Naive B cell (primary cell): ENCODE results near the gene PPP1R12A. TPM values are rescaled to one million over a fixed set of nuclear protein-coding genes. Genes with fewer than 3 reads are reported as not detected.
A peak's percentile ranks its signal among the peaks of the same experiment; 100 is the strongest.
"Not testable (repeated sequence)": the region's sequence is repeated elsewhere in the genome, so short reads cannot be mapped to it uniquely, and the experiment has no call there.

Experiments used
- ATAC-seq, 2 donors: fragments of 150-1000 bp; cut with Tn5 transposase; 2 replicates each; pipeline ENCODE4 v1.10.0; 2021; ENCODE audit warnings: low read depth in 2 of 2, mild to moderate bottlenecking in 2 of 2, moderate library complexity in 2 of 2
- DNase-seq: peaks from one replicate; pipeline ENCODE4 v3.0.0; 2022
- H3K27ac Mint-ChIP-seq, 6 donors: one replicate each; pipeline ENCODE4 v1.8.0; 2020 to 2022; ENCODE audit warnings: mild to moderate bottlenecking in 6 of 6, mixed read lengths in 6 of 6, moderate library complexity in 5 of 6, inconsistent platforms in 2 of 6
- H3K27me3 Mint-ChIP-seq, 3 donors: one replicate each; pipeline ENCODE4 v1.8.0; 2021 to 2022; ENCODE audit warnings: mixed read lengths in 3 of 3, mild to moderate bottlenecking in 1 of 3
- H3K36me3 Mint-ChIP-seq, 2 donors: one replicate each; pipeline ENCODE4 v1.8.0; 2020 to 2022; ENCODE audit warnings: mixed read lengths in 2 of 2, inconsistent platforms in 1 of 2, mild to moderate bottlenecking in 1 of 2
- H3K4me1 Mint-ChIP-seq, 3 donors: one replicate each; pipeline ENCODE4 v1.8.0; 2020 to 2022; ENCODE audit warnings: mixed read lengths in 3 of 3, inconsistent platforms in 1 of 3, mild to moderate bottlenecking in 1 of 3, moderate library complexity in 1 of 3
- H3K4me3 Mint-ChIP-seq, 8 donors: one replicate each; pipeline ENCODE4 v1.8.0; 2020 to 2022; ENCODE audit warnings: mild to moderate bottlenecking in 8 of 8, mixed read lengths in 8 of 8, moderate library complexity in 8 of 8, inconsistent platforms in 2 of 8
- H3K9me3 Mint-ChIP-seq, 7 donors: one replicate each; pipeline ENCODE4 v1.8.0; 2020 to 2022; ENCODE audit warnings: mixed read lengths in 7 of 7, mild to moderate bottlenecking in 5 of 7, inconsistent platforms in 2 of 7, moderate library complexity in 1 of 7
- polyA plus RNA-seq, 6 donors: library from polyadenylated mRNA; unstranded; fragments of 300-500 nt; fragmentation: Illumina TruSeq; gene quantifications; one replicate each; pipeline ENCODE4 v1.2.3, GENCODE V29; 2021; ENCODE audit warnings: low read depth in 6 of 6

Gene PPP1R12A
- polyA plus RNA-seq, 6 donors from 2014 or later = 52.8 to 151 (median 107) TPM

GRCh38 chr12:79900199-79900598 is 34.7 kb downstream of the PPP1R12A start:
- H3K4me1 Mint-ChIP-seq = peaks cover 56 to 73% (median 64%) of the 10 kb centered on the region in 3 donors
- H3K4me3 Mint-ChIP-seq = no peak overlapping the region
- no peaks in the 10 kb centered on the region for H3K36me3 Mint-ChIP-seq
- ATAC-seq (no peak), DNase-seq (no peak)
- H3K27ac Mint-ChIP-seq = no peak overlapping the region
- no peaks in the 10 kb centered on the region for H3K9me3 Mint-ChIP-seq
- H3K27me3 Mint-ChIP-seq = no peaks in the 10 kb centered on the region

GRCh38 chr12:79897617-79898016 is 37.3 kb downstream of the PPP1R12A start:
- H3K4me3 Mint-ChIP-seq = no peak overlapping the region

DNA sequence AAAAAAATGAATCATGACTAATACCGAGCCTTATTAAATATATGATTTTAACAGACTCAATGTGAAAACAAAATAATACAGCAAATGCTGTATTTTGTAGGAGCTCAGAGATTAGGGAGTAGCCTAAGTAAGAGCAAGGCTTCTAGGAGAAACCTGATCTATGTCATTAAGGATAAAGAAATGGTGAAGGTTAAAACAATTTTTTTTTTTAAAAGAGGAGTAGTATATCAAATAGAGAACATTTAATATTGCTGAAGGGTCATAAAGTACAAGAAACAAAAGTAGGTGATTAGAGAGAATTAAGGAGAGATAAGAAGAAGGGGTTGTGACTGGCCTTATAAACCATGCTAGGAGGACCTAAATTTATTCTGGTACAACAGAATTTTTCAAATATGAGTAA is 39.1 kb downstream of the PPP1R12A start:
- DNase-seq (no peak), ATAC-seq (no peak)
- no peaks in the 10 kb centered on the region for H3K9me3 Mint-ChIP-seq
- peak overlapping the region in 1 of 8 donors; percentile 10 for H3K4me3 Mint-ChIP-seq
- H3K4me1 Mint-ChIP-seq = peaks cover 38 to 74% (median 64%) of the 10 kb centered on the region in 3 donors
- peak overlapping the region in 3 of 6 donors; percentile 13 to 84 (median 74) for H3K27ac Mint-ChIP-seq
- H3K27me3 Mint-ChIP-seq = no peaks in the 10 kb centered on the region
- H3K36me3 Mint-ChIP-seq = peaks cover 0 to 4% of the 10 kb centered on the region in 2 donors

More at GRCh38 chr12:79897617-79898016, 37.3 kb downstream of the PPP1R12A start:
- Mint-ChIP-seq H3K9me3 (no peaks in the 10 kb centered on the region), H3K4me1 (peaks cover 47 to 72% (median 60%) of the 10 kb centered on the region in 3 donors), H3K27ac (peak overlapping the region in 2 of 6 donors; percentile 38 to 73), H3K27me3 (no peaks in the 10 kb centered on the region), H3K36me3 (no peaks in the 10 kb centered on the region)
- DNase-seq (no peak), ATAC-seq (no peak)

DNA sequence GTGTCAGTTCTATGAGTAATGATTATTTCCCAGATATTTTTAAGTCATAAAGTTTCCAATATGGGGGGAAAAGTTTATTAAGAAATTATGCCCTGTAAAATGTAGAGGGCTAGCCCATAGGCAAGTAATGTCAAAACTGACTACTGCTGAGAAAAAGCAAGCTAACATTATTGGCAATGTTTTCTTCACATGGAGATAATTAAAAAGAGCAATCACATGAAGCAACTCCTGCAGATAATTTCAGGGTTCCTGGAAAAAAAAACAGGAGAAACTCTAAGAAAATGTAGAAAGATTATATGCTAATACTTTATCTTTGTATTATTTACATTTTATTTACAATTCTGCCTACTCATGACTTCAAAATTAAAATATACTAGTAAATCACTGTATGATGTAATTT is 39.8 kb downstream of the PPP1R12A start:
- Mint-ChIP-seq H3K4me1 (peaks cover 37 to 74% (median 68%) of the 10 kb centered on the region in 3 donors), H3K36me3 (peaks cover 0 to 4% of the 10 kb centered on the region in 2 donors), H3K9me3 (no peaks in the 10 kb centered on the region), H3K27me3 (no peaks in the 10 kb centered on the region), H3K27ac (peak overlapping the region in 2 of 6 donors; percentile 11 to 74), H3K4me3 (no peak overlapping the region)
- ATAC-seq (no peak), DNase-seq (no peak)

GRCh38 chr12:79891506-79892162 is 43.3 kb downstream of the PPP1R12A start:
- H3K36me3 Mint-ChIP-seq = peaks cover 0 to 4% of the 10 kb centered on the region in 2 donors
- DNase-seq (no peak), ATAC-seq (no peak)
- H3K27me3 Mint-ChIP-seq = no peaks in the 10 kb centered on the region
- no peaks in the 10 kb centered on the region for H3K9me3 Mint-ChIP-seq
- peaks cover 36 to 77% (median 69%) of the 10 kb centered on the region in 3 donors for H3K4me1 Mint-ChIP-seq
- peak overlapping the region in 1 of 6 donors; percentile 70 for H3K27ac Mint-ChIP-seq
- peak overlapping the region in 1 of 8 donors; percentile 29 for H3K4me3 Mint-ChIP-seq

- ATAC-seq (no peak), DNase-seq (no peak)
- Mint-ChIP-seq H3K9me3 (no peaks in the 10 kb centered on the region), H3K27ac (peak overlapping the region in 1 of 6 donors; percentile 96), H3K36me3 (peaks cover 0 to 4% of the 10 kb centered on the region in 2 donors), H3K4me1 (peaks cover 33 to 72% (median 71%) of the 10 kb centered on the region in 3 donors), H3K4me3 (no peak overlapping the region), H3K27me3 (no peaks in the 10 kb centered on the region)
Observed at GRCh38 chr12:79887890-79888289, 47.0 kb downstream of the PPP1R12A start.

GRCh38 chr12:79886917-79887519 is 47.9 kb downstream of the PPP1R12A start:
- ATAC-seq (peak; percentile 65 to 71), DNase-seq (peak; percentile 11)
- Mint-ChIP-seq H3K27ac (peak overlapping the region in 1 of 6 donors; percentile 15), H3K27me3 (no peaks in the 10 kb centered on the region), H3K36me3 (peaks cover 0 to 2% of the 10 kb centered on the region in 2 donors), H3K4me1 (peaks cover 41 to 78% (median 73%) of the 10 kb centered on the region in 3 donors), H3K4me3 (no peak overlapping the region), H3K9me3 (no peaks in the 10 kb centered on the region)

DNA sequence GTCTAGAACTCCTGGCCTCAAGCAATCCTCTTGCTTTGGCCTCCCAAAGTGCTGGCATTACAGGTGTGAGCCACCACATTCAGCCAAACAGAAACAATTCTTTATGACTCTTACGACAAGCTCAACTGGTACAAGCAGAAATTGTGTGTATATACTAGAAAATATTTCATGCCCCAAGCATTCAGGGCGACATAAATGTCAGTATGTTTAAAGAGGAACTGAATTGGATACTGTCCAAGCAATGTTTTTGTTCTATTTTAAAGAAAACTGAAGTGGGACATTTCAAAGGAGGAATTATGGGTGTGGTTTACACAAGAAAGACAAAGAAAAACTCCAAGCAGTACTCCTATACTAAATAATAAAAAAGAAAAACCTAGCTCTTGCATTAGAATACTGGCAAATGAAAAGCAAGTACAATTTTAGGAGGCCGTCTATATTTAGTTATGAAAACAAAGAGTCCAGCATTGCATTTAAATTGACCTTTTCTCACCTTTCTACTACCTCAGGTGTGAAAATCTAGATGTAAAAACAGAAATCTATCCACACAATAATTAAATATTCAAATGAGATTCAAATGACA is 48.9 kb downstream of the PPP1R12A start:
- peaks cover 49 to 78% (median 74%) of the 10 kb centered on the region in 3 donors for H3K4me1 Mint-ChIP-seq
- H3K27ac Mint-ChIP-seq = peak overlapping the region in 3 of 6 donors; percentile 38 to 80 (median 47)
- H3K27me3 Mint-ChIP-seq = no peaks in the 10 kb centered on the region
- no peak for ATAC-seq
- H3K36me3 Mint-ChIP-seq = no peaks in the 10 kb centered on the region
- DNase-seq = no peak
- no peaks in the 10 kb centered on the region for H3K9me3 Mint-ChIP-seq
- H3K4me3 Mint-ChIP-seq = peak overlapping the region in 1 of 8 donors; percentile 13

- Mint-ChIP-seq H3K4me1 (peaks cover 53 to 78% (median 76%) of the 10 kb centered on the region in 3 donors), H3K27ac (no peak overlapping the region), H3K36me3 (no peaks in the 10 kb centered on the region), H3K4me3 (no peak overlapping the region), H3K27me3 (no peaks in the 10 kb centered on the region), H3K9me3 (no peaks in the 10 kb centered on the region)
- ATAC-seq (no peak), DNase-seq (no peak)
Observed at GRCh38 chr12:79884401-79885006, 50.4 kb downstream of the PPP1R12A start.

DNA sequence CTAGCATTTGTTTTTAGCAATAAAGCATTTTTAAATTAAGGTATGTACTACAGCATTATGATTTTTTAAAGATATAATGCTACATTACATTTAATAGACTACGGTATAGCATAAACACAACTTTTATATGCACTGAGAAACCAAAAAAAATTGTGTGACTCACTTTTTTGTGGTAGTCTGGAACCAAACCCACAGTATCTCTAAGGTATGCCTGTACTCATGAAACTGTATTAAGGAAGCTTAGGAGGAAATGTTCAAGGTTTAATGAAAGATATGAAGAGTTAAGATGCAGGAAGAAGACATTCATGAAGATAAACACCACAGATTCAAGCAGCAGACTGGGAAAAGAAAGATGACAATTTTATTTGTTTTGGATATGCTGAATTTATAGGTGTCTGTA is 51.7 kb downstream of the PPP1R12A start:
- no peaks in the 10 kb centered on the region for H3K9me3 Mint-ChIP-seq
- ATAC-seq = no peak
- no peaks in the 10 kb centered on the region for H3K27me3 Mint-ChIP-seq
- no peak for DNase-seq
- peaks cover 45 to 78% (median 71%) of the 10 kb centered on the region in 3 donors for H3K4me1 Mint-ChIP-seq
- H3K36me3 Mint-ChIP-seq = no peaks in the 10 kb centered on the region
- H3K27ac Mint-ChIP-seq = peak overlapping the region in 3 of 6 donors; percentile 2 to 66 (median 12)
- H3K4me3 Mint-ChIP-seq = no peak overlapping the region

DNA sequence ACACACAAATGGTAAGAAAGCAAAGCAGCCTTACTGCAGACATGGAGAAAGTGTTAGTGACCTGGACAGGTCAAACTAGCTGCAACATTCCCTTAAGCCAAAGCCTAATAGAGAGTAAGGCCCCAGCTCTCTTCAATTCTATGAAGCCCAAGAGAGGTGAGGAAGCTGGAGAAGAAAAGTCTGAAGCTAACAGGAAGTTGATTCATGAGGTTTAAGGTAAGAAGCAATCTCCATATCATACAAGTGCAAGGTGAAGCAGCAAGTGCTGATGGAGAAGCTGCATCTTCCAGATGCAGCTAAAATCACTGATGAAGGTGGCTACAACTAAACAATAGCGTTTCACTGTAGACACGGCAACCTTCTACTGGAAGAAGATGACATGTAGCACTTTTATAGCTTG is 53.5 kb downstream of the PPP1R12A start:
- no peak overlapping the region for H3K4me3 Mint-ChIP-seq
- peaks cover 50 to 80% (median 69%) of the 10 kb centered on the region in 3 donors for H3K4me1 Mint-ChIP-seq
- no peaks in the 10 kb centered on the region for H3K9me3 Mint-ChIP-seq
- H3K27me3 Mint-ChIP-seq = no peaks in the 10 kb centered on the region
- H3K36me3 Mint-ChIP-seq = no peaks in the 10 kb centered on the region
- no peak for DNase-seq
- H3K27ac Mint-ChIP-seq = peak overlapping the region in 4 of 6 donors; percentile 21 to 78 (median 43)
- ATAC-seq = no peak

GRCh38 chr12:79878506-79878905 is 56.4 kb downstream of the PPP1R12A start:
- peak overlapping the region in 3 of 6 donors; percentile 44 to 63 (median 61) for H3K27ac Mint-ChIP-seq
- not testable (repeated sequence) for H3K4me3 Mint-ChIP-seq, H3K27me3 Mint-ChIP-seq, ATAC-seq, H3K9me3 Mint-ChIP-seq, H3K36me3 Mint-ChIP-seq, DNase-seq
- H3K4me1 Mint-ChIP-seq = peaks cover 59 to 84% (median 76%) of the 10 kb centered on the region in 3 donors

- DNase-seq = no peak
- H3K4me1 Mint-ChIP-seq = peaks cover 55 to 83% (median 74%) of the 10 kb centered on the region in 3 donors
- H3K27ac Mint-ChIP-seq = peak overlapping the region in 3 of 6 donors; percentile 32 to 75 (median 41)
- ATAC-seq = no peak
- H3K36me3 Mint-ChIP-seq = peaks cover 4 to 9% of the 10 kb centered on the region in 2 donors
- no peaks in the 10 kb centered on the region for H3K9me3 Mint-ChIP-seq
- no peak overlapping the region for H3K4me3 Mint-ChIP-seq
- H3K27me3 Mint-ChIP-seq = no peaks in the 10 kb centered on the region
Observed at GRCh38 chr12:79877246-79877645, 57.7 kb downstream of the PPP1R12A start.
